CD4-positive, CD25-positive, alpha-beta regulatory T cell (primary cell): Measurements from ENCODE around the gene ZNF658. TPM values are rescaled to one million over a fixed set of nuclear protein-coding genes. Genes with fewer than 3 reads are reported as not detected.
A peak's percentile ranks its signal among the peaks of the same experiment; 100 is the strongest.
"Not testable (repeated sequence)": the region's sequence is repeated elsewhere in the genome, so short reads cannot be mapped to it uniquely, and the experiment has no call there.

Source experiments
- ATAC-seq, 2 donors: fragments of 150-1000 bp; cut with Tn5 transposase; one replicate each; pipeline ENCODE4 v1.10.0; 2021; ENCODE audit warnings: low read depth in 2 of 2, moderate number of reproducible peaks in 2 of 2, moderate library complexity in 1 of 2
- DNase-seq, 3 donors: peaks; one replicate each; pipeline versions ENCODE4 v3.0.0 to v3.0.0-alpha.2; 2012 to 2022; ENCODE audit warnings: mixed read lengths in 1 of 3
- H3K27ac ChIP-seq: one replicate; pipeline ENCODE4 v1.7.0; 2013; ENCODE audit warnings: mild to moderate bottlenecking, low read length; ENCODE audit not compliant: insufficient read depth, poor library complexity, severe bottlenecking
- H3K27me3 ChIP-seq: one replicate; pipeline ENCODE4 v1.7.0; 2013; ENCODE audit warnings: low read length; ENCODE audit not compliant: control insufficient read depth, insufficient read depth
- H3K36me3 ChIP-seq: one replicate; pipeline ENCODE4 v1.7.0; 2013; ENCODE audit warnings: mild to moderate bottlenecking, low read length, moderate library complexity; ENCODE audit not compliant: control insufficient read depth, insufficient read depth
- H3K4me1 ChIP-seq: 2 replicates; pipeline ENCODE4 v1.7.0; 2013; ENCODE audit warnings: mild to moderate bottlenecking, low read length; ENCODE audit not compliant: insufficient read depth, control insufficient read depth, poor library complexity, severe bottlenecking
- H3K4me3 ChIP-seq: one replicate; pipeline ENCODE4 v1.7.0; 2013; ENCODE audit warnings: low read depth, mild to moderate bottlenecking, low read length, moderate library complexity
- H3K9me3 ChIP-seq, 2 experiments: 1 replicate in 1 of 2; 2 replicates in 1 of 2; pipeline ENCODE4 v1.7.0; 2013; ENCODE audit warnings: low read length in 2 of 2, mild to moderate bottlenecking in 1 of 2, moderate library complexity in 1 of 2; ENCODE audit not compliant: control insufficient read depth in 2 of 2
- H3K27ac Mint-ChIP-seq, 3 donors: one replicate each; pipeline ENCODE4 v1.8.0; 2020 to 2022; ENCODE audit warnings: mild to moderate bottlenecking in 3 of 3, mixed read lengths in 3 of 3, moderate library complexity in 2 of 3
- H3K27me3 Mint-ChIP-seq: one replicate; pipeline ENCODE4 v1.8.0; 2022; ENCODE audit warnings: mild to moderate bottlenecking, mixed read lengths
- H3K36me3 Mint-ChIP-seq: one replicate; pipeline ENCODE4 v1.8.0; 2020; ENCODE audit warnings: mixed read lengths
- H3K4me1 Mint-ChIP-seq, 4 donors: one replicate each; pipeline ENCODE4 v1.8.0; 2020 to 2022; ENCODE audit warnings: mixed read lengths in 4 of 4, mild to moderate bottlenecking in 1 of 4
- H3K4me3 Mint-ChIP-seq, 4 donors: one replicate each; pipeline ENCODE4 v1.8.0; 2020 to 2022; ENCODE audit warnings: mild to moderate bottlenecking in 4 of 4, mixed read lengths in 4 of 4, moderate library complexity in 3 of 4
- H3K9me3 Mint-ChIP-seq, 7 donors: one replicate each; pipeline ENCODE4 v1.8.0; 2020 to 2022; ENCODE audit warnings: mixed read lengths in 7 of 7, mild to moderate bottlenecking in 3 of 7, moderate library complexity in 2 of 7
- polyA plus RNA-seq, 4 donors: library from polyadenylated mRNA; unstranded; fragments of 300-500 nt; fragmentation: Illumina TruSeq; gene quantifications; one replicate each; pipeline ENCODE4 v1.2.3, GENCODE V29; 2021
- total RNA-seq: library from RNA; stranded (reverse); gene quantifications from one replicate; pipeline ENCODE4 v1.2.3, GENCODE V29; 2022

Gene ZNF658
- total RNA-seq, result 1.5 TPM
- polyA plus RNA-seq, result 1 to 10 TPM; 1.6 to 2.8 (median 2.3) TPM

DNA sequence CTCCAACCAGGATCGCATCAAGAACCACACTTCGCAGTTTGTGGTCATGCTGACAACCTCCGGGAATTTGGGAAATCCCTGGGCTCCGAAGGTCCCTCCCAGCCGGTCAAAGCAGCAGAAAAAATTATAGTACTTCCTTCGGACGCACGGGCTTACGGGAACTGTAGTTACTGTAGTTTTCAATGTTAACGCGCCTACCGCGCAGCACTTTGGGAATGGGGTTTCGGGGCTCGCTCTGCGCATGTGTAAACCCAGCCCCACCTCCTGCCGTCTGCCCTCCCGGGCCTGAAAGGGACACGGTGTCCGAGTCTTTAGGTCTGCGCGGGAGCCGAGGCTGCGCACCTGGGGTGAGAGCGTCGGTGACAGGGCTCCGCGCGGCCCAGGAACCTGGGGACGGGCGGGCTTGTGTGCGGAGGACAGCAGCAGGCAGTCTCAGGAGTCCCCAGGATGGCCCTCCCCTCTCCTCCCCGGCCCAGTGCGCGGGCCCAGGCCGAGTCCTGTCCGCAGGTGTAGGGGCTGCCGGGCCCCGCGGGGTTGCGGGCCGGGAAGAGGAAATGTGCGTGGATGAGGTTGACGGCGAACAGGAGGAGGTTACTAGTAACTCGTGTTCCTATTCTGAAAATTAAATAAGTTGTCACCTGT is at the start of gene ZNF658:
TSS of gene ZNF658 (plus strand) at position 236 of the 642 bp plus-strand sequence. CDS start 2,837 bp downstream, outside the sequence.
- DNase-seq (peak; percentile 23 to 78 (median 46)), ATAC-seq (peak; percentile 81 to 83)
- not testable (repeated sequence) for H3K36me3 ChIP-seq, H3K27me3 Mint-ChIP-seq, H3K27ac ChIP-seq, H3K9me3 ChIP-seq, H3K27me3 ChIP-seq, H3K9me3 Mint-ChIP-seq, H3K36me3 Mint-ChIP-seq, H3K4me1 ChIP-seq
- Mint-ChIP-seq H3K4me3 (peak within 1 kb of the TSS; percentile 92 to 98 (median 97)), H3K4me1 (peaks cover 0 to 15% (median 3%) of the 10 kb centered on the region in 4 donors), H3K27ac (peak within 1 kb of the TSS in 2 of 3 donors; percentile 77 to 90)
- H3K4me3 ChIP-seq, result peak within 1 kb of the TSS; percentile 61

DNA sequence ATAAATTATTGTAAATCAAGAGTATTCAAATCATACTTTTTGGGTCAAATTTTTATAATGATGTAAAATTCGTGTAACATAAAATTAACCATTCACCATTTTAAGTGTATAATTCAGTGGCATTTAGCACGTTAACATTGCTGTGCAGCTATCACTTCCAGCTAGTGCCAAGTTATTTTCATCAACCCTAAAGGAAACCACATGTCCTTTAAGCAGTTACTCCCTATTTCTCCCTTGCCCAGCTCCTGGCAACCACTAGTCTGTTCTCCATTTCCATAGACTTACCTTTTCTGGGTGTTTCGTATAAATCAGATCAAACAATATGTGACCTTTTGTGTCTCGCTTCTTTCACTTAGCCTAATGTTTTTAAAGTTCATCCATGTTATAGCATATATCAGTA is 38.8 kb upstream of the ZNF658 start:
- not testable (repeated sequence) for H3K4me1 Mint-ChIP-seq, H3K27me3 Mint-ChIP-seq, H3K9me3 Mint-ChIP-seq, H3K9me3 ChIP-seq, H3K27me3 ChIP-seq, H3K4me3 ChIP-seq, H3K4me1 ChIP-seq, H3K27ac ChIP-seq, H3K36me3 Mint-ChIP-seq, H3K4me3 Mint-ChIP-seq, DNase-seq, H3K27ac Mint-ChIP-seq, ATAC-seq, H3K36me3 ChIP-seq

DNA sequence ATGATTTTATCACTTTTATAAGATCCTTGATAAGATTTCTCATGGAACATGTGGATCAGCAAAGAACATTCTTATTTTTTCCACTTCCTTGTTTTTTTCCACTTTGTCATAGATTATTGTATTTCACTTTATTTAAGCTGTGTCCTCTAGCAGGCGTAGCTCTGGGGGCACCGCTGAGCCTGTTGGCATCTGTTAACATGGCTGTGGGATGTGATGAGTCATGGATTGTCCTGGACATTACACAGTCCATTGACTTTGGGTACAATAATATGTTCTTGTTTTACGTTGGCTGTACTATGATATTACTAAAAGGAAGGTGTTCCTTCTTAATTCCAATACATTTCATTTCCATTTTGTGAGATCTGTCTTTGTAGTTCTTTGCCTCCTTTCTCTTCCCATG is 31.9 kb upstream of the ZNF658 start:
- not testable (repeated sequence) for H3K27ac Mint-ChIP-seq

DNA sequence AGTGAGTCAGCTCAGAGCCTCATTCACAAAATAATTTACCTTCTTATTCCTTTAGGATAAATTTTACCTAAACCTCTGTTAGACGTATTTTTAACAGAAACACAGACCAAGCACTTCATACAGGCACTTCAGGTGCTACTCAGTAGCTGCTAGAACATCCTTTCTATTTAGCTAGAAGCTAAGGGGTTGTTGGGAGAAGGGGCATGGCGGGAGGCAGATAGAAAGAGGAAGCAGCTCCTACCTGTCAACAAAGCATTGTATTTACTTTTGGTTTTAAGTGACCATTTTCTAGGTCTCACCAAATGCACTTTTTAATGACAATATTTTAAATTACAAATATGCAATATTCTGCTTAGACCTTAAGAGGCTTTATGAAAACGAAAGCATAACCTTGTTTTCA is 19.9 kb upstream of the ZNF658 start:
- H3K27me3 Mint-ChIP-seq, H3K4me3 ChIP-seq, H3K4me3 Mint-ChIP-seq, H3K9me3 Mint-ChIP-seq, H3K36me3 ChIP-seq, H3K9me3 ChIP-seq, H3K4me1 Mint-ChIP-seq, H3K27ac ChIP-seq, H3K27ac Mint-ChIP-seq, H3K36me3 Mint-ChIP-seq, H3K4me1 ChIP-seq, ATAC-seq, DNase-seq, H3K27me3 ChIP-seq: not testable (repeated sequence)

More for the DNA sequence above, 31.9 kb upstream of the ZNF658 start:
- not testable (repeated sequence) for DNase-seq, H3K9me3 ChIP-seq, H3K36me3 Mint-ChIP-seq, H3K4me1 ChIP-seq, H3K27ac ChIP-seq, H3K27me3 ChIP-seq, H3K4me3 ChIP-seq, H3K9me3 Mint-ChIP-seq, ATAC-seq, H3K4me1 Mint-ChIP-seq, H3K36me3 ChIP-seq, H3K4me3 Mint-ChIP-seq, H3K27me3 Mint-ChIP-seq

DNA sequence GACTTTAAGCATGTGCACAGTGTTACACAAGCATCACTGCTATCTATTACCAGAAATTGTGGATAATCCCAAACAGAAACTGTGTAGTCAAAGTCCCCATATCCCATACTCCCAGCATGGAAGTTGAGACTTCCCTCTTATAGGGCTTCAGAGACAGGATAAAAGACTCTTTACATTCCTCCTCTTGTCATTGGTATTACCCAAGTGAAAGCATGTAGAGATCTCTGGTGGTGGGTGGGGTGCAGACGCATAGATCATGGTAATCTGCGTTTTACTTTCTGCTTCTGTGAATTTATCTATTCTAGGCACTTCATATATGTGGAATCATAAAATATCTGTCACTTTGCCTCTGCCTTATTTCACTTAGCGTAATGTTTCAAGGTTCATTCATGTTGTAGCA is 18.7 kb upstream of the ZNF658 start:
- H3K4me3 ChIP-seq, H3K9me3 ChIP-seq, H3K4me1 Mint-ChIP-seq, H3K36me3 Mint-ChIP-seq, H3K9me3 Mint-ChIP-seq, H3K36me3 ChIP-seq, H3K4me1 ChIP-seq, H3K27me3 ChIP-seq, H3K27me3 Mint-ChIP-seq, H3K27ac Mint-ChIP-seq, ATAC-seq, H3K4me3 Mint-ChIP-seq, H3K27ac ChIP-seq, DNase-seq: not testable (repeated sequence)

DNA sequence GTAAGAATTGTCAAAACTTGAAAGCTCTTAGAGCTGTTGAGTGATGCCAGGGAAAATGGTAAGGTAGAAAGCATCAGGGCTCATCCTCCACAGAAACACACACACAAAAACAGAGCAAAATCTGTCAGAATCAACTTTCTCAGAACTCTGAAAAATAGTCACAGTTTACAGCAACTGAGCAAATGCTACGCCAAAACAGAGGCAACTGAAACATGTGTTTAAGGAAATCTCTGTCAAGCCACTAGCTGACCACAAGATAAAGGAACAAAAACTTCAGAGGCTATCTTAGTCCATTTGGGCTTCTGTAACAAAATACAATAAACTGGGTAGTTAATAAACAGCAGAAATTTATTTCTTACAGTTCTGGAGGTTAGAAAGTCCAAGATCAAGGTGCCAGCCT is 10.2 kb upstream of the ZNF658 start:
- not testable (repeated sequence) for ATAC-seq, H3K36me3 Mint-ChIP-seq, H3K4me1 Mint-ChIP-seq, H3K27me3 Mint-ChIP-seq, DNase-seq, H3K27me3 ChIP-seq, H3K36me3 ChIP-seq, H3K4me3 Mint-ChIP-seq, H3K4me1 ChIP-seq, H3K9me3 ChIP-seq, H3K27ac ChIP-seq, H3K27ac Mint-ChIP-seq, H3K4me3 ChIP-seq, H3K9me3 Mint-ChIP-seq

DNA sequence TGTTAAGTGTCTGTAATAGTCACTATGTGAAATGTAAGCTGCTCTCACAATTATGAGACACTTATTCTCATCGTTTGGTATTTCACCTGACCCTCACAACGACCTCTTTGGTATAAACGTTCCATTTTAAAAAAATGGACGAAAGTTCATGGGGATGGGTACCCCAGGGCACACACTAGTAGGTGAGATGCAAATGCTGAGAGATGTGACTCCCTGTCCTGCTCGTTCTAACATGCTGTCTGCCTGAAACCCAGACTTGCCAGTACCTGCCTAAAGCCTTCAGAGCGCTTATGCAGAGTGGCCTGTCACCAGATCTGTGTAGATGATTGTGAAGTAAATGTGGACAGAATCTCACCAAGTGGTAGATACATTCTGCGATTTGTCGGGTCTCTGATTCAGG is 616 bp downstream of the ZNF658 start:
- peaks cover 0 to 15% (median 3%) of the 10 kb centered on the region in 4 donors for H3K4me1 Mint-ChIP-seq
- ATAC-seq, H3K36me3 ChIP-seq, H3K9me3 ChIP-seq, H3K9me3 Mint-ChIP-seq, H3K36me3 Mint-ChIP-seq, H3K27ac ChIP-seq, H3K27me3 Mint-ChIP-seq, H3K27me3 ChIP-seq, H3K4me1 ChIP-seq: not testable (repeated sequence)
- peak overlapping the region; percentile 41 for H3K4me3 ChIP-seq
- peak in 1 of 3 donors; percentile 2 for DNase-seq
- peak overlapping the region in 1 of 3 donors; percentile 55 for H3K27ac Mint-ChIP-seq
- peak overlapping the region; percentile 92 to 98 (median 97) for H3K4me3 Mint-ChIP-seq

DNA sequence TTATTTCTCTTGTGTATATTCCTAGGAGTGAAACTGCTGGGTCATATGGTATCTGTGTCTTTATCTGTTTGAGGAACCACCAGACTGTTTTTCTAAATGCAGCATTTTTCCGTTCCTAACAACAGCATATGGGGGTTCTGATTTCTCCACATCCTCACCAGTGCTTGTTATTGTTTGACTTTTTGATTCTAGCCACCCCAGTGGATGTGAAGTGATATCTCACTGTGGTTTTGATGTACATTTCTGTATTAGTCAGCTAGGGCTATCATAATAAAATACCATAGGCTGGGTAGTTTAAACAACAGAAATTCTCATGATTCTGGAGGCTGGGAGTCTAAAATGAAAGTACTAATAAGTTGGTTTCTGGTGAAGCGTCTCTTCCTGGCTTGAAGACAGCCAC is 9.0 kb downstream of the ZNF658 start:
- H3K9me3 ChIP-seq, DNase-seq, ATAC-seq, H3K4me1 Mint-ChIP-seq, H3K27ac Mint-ChIP-seq, H3K27me3 ChIP-seq, H3K4me3 Mint-ChIP-seq, H3K36me3 ChIP-seq, H3K36me3 Mint-ChIP-seq, H3K4me3 ChIP-seq, H3K27me3 Mint-ChIP-seq, H3K9me3 Mint-ChIP-seq, H3K4me1 ChIP-seq, H3K27ac ChIP-seq: not testable (repeated sequence)
